DMS114 treated with DMSO at 0.1 percent for 48 hours (cell line): ENCODE data around the gene CACNA1C.

Experiments used
- DNase-seq: peaks from one replicate; lab custom pipeline; 2025; ENCODE audit not compliant: unreplicated experiment; lab: John Stamatoyannopoulos, UW

Gene CACNA1C

DNA sequence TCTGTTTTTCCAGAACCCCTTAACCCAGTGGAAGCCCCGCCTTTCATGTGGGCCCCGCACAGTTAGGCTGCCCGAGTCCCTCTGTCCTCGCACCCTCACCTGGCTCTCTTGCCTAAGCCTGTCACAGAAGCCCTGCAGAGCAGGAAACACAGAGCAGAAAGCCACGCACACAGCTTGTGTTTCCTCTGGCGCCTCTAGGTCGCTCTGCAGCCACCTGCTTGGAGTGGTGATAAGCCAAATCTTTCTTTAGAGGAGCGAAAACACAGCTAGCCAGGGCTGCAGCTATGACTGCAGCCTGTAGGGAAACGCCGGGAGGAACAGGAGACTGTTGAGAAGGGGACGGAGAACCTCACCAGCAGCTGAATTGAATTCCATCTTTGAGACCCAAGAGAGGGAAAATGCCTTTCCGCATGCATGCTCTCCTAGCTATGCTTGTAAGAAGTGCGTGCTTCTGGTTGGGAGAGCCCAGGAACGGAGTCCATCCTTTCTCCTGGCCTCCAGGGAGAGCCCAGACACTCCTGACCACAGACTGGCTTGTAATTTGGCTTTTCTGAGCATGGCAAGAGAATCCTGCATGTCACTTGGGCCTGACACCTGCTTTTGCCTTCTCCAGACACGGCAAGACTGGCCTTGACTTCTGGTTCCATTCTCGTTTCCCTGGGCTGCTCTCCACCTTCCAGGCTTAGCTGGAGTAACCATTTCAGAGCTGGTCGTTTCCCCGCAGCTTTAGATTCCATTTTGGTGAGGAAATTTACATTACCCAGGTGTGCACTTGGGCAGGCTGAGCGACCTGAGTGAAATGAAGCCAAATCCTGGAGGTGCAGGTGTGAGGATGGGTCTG is 301.6 kb downstream of the CACNA1C start:
- DNase-seq: no peak

DNA sequence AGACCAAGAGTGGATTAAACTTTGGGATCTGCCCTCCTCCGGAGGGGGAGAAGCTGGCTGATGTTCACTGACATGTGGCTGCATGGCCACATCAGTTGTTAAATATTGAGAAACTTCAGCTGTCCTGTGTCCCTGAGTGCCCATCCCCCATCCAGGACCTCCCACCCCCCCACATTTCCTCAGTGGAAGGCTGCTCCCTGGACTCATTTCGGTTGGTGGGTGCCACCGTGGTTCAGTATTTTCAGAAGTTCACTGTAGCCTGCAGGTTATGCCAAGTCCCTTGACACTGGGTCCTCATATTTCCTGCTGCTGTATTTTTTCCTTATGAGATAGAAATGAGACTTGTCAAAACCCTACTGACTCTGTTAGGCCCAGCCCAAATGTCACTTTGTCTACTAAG is 302.4 kb downstream of the CACNA1C start:
- no peak for DNase-seq

DNA sequence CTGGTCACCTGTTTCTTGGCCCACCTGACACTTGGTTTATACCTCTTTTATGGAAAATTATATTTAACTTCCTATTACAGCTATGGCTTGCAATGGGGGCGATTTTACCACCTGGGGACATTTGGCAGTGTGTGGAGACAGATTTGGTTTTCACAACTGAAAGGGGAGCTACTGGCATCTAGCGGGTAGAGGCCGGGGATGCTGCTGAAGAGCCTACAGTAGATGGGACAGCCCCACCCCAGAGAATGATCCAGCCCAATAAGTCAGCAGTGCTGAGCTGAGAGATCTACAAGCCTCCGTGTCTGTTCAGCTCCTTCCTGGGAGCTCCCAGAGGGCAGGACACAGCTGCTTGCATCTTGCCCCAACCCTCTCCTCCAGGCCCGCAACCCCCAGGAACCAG is 302.8 kb downstream of the CACNA1C start:
- no peak for DNase-seq

DNA sequence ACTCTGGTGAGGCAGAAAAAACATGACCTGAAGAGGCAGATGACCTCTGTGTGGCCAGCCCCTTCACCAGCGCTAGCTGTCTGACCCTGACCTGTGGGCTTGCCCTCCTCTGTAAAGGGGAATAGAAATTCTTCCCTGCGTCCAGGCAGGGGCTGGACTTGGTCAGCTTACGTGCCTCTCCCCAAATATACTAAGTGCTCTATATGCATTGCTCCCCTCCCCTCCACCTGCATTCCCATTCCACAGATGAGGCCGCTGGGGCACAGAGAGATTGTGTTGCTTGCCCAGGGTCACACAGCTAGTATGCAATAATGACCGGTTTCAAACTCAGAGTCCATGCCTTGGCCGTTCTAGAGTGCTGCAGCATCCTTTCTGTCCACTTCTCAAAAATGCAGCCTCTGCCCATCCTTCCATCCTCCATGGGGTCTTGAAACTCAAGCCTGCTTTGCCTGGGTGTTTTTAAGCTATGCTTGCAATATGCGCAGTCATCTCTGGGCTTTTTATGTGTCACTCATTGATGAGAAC is 303.9 kb downstream of the CACNA1C start:
- no peak for DNase-seq

DNA sequence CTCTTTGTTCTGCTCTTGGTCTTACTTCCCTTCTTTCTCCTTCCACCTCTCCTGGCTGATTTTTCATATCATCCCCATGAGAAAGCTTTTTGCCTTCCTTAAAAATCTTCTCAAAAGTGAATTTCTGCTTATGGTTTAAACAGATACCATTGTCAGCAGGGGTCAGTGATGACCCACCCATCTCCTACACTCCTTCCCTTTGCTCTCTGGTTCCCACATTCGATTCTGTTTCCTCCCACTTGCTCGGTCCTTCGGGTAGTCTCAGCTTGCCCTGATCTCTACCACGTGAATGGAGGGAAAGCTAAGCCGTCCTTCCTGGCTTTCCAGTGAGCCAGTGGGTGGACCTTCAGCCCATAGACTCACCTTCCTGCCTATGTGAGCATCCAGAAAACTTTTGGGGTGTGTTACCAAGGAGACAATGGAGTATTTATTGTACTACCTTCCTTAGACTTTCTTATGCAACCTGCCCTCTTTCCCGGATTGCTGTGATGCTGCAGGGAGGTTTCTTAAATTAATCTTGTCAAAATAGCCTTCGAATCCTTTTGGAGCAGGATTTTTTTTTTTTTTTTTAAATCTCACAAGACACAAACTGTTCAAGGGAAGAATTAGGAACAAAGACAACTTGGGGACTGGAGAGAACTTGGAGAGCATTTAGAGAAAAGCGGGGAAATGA is 306.3 kb downstream of the CACNA1C start:
- DNase-seq: no peak

DNA sequence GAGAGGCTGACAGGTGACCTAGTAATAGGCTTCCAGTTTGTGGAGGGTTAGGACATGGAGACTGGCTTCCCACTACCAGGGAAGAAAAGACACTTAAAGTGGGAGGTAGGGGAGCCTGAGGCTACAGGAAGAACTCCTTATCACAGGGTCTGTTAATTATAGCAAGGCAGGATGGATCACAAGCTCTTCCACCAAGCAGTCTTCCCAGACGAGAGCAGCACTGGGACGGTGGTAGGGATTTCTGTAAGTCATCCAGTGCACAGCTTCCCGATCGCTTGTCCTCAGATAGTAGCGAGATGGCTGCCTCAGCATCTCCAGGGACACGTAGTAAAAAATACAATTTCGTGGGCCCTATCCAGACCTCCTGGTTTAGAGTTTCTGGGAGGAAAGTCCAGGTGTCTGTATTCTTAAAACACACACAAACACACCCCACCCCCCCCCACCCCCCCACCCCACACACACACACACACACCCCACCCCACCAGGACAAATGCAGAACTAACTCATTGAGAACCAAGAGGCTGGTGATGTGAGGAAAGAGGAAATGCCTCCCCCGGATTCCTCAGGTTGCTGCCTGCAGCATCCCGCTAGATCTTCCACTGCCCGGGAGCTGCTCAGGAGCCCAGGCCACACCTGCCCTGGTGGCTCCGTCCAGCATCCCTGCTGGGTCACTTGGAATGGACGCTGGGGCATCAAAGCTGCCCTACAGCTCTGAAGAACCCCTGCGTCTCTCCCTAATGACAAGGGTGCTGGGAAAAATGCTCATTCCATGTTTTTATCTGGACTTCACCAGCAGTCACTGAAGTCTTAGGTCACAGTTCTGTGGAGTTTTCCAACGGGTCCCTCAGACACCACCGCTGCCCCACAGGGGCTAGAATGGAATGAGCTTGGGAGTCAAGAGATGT is 307.2 kb downstream of the CACNA1C start:
- no peak for DNase-seq

DNA sequence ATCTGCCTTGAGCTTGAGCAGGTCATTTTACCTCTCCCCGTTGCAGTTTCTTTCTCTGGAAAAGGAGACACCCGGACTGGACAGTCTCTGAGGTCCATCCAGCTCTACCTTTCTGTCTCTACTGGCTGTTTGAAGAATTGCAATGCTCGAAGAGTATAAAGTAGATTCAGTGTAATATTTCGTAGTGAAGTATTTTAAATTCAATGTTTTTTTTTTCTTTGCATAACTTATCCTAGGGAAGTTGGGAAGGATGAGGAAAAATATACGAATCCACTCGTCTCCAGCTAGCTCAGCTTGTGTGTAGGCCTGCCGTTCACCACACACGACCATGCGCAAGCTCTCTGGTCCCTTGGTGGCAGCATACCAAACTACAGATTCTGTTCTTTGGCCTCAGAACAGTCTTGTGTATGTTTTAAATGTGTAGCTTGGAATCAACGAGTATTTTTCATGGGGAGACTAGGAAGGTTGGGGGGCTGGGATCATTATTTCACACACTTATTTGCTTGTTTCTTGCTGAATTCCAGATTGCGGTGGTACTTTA is 307.9 kb downstream of the CACNA1C start:
- DNase-seq: no peak

DNA sequence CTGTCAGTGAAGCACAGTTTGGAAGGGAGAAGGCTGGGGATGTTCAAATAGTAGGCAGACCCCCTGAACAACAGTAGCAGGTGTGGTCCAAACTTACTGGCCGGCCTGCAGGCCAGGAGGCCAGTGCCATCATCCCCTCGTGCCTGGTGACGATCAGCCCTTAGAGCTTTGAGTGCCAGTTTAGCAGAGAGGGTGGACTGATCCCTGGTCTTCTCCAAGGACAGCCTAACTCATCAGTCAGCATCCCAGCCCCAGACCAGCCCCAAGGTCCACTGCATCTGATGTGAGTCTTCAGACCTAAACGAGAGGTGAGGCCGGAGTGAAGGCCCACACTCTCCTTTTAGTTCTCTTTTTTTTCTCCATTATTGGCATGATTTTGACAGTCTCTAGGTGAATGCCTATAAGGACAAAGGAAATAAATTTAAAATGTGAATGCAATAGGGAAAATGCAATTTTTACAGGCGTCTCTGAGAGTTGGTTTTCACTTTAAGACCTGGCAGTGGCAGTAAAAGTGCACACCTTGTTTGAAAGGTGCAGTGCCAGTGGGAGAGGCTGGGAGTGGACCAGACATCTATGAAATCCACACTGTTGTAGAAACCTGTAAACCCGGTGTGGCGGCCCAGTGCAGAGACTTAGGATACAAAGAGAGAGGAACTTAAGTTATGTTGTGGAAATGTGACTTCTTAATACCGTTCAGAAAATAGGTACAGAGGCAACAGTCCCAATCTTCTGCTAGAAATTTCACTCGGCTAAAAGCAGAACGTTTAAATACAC is 311.2 kb downstream of the CACNA1C start:
- DNase-seq: no peak

DNA sequence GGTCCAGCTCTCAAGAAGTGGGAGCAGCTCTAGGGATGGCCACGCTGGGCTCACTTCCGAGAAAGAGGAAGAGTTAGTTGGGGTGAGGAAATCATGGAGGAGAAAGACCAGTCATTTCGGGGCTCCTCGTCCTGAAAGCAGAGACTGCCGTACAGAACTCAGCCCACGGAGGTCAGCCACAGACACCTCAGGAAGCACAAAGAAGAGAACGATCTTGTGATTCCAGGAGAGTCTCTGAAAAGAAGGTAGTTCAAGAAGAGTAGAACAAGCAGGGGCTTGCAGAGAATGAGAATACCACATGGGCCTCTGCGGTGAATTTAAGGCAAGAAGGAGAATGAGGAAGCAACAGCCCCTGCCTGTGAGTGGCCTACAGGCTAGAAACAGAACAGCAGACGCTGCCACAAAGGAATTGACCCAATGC is 311.9 kb downstream of the CACNA1C start:
- DNase-seq: no peak

DNA sequence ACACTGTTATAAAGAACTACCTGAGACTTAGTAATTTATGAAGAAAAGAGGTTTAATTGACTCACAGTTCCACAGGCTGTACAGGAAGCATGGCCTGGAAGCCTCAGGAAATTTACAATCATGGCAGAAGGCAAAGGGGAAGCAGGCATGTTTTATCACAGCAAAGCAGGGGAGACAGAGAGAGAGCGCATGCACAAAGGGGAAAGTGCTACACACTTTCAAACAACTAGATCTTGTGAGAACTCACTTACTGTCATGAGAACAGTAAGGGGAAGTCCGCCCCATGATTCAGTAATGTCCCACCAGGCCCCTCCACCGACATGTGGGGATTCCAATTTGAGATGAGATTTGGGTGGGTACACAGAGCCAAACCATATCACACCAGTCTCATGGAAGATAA is 313.9 kb downstream of the CACNA1C start:
- DNase-seq: no peak

DNA sequence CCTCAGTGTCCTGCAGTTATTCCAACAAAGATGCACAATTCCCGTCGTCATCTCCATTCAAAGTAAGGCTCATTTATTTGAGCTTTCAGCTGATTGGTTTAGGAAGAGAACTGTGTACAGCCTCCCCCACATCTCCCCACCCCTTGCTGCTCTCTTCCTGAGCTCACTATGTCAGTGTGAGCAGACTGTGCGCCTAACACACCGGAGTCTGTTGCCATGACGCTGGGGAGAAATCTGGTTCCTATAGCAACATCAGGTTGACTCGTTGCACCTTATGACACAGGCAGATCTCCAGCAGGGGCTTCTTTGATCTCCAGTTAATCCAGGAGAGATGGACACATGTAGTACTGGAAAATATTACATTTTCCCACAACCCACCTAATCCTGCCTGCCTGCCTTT is 319.4 kb downstream of the CACNA1C start:
- DNase-seq: no peak

DNA sequence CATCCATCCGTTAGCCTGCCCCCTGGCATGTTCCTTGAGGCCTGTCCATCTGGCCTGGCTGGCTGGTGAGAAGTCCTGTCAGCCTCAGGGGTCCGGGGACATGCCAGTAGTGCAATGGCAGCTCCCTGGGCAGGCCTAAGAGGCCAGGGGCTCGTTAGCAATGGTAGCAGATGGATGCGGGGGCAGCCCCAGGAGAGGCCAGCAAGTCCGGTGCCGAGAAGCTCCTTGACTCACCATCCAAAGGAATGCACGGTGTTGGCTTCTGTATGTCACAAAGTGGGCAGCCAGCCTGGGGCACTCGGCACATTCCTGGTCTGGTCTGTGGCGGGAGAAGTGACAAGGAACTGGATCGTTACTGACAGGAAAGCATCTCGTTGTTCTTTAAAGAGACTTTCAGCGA is 319.9 kb downstream of the CACNA1C start:
- DNase-seq: no peak

DNA sequence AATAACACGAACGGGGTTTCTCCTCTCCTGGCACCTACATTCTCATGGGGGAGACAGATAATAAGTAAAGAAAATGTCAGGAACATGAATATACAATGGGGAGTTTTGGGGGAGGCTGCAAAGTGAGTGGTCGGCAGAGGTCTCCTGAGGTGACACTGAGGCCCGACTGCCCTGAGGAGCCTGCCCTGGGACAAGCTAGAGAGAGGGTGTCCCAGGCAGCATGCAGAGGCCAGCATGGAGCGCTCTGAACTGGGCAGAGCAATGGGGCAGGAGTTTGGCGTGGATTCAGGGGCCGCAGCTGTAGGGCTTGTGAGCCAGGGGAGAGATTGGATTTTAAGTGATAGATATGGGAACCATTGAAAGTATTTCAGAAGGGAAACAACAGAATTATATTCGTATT is 320.5 kb downstream of the CACNA1C start:
- DNase-seq: no peak

DNA sequence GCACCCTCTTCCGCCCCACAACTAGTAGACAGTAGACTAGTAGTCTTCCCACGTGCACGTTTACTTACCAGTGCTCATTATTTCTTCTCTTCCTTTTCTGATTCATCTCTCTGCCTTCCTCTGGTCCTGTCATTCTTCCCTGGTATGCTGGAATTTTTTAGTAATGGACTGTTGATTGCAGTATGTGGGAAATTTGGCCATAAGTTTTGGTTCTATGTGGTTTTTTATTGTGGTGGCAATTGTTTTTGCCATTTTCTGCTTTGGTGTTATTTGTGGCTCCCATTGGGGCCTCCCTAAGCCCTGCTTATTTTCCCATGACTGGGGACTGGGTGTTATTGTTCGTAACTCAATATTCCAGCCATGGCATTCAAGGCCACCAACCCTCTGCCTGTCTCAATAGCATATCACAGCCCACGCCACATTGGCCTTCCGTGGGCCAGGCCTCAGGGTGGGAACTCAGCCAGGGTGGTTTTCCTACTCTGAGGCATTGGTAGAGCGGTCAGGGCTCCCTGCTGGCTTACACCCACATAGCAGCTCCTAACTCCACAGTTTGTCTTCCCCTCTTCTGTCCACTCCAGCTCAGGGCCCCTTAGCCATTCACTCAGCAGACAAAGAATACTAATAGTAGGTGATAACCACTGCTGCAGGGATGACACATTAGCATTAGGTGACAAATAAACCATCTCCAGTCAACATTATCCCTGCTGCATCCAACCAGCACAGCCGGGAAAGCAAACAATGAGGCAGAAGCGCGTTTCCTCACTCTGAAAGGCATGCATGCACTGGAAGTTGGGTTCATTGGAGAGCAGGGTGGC is 321.5 kb downstream of the CACNA1C start:
- no peak for DNase-seq

DNA sequence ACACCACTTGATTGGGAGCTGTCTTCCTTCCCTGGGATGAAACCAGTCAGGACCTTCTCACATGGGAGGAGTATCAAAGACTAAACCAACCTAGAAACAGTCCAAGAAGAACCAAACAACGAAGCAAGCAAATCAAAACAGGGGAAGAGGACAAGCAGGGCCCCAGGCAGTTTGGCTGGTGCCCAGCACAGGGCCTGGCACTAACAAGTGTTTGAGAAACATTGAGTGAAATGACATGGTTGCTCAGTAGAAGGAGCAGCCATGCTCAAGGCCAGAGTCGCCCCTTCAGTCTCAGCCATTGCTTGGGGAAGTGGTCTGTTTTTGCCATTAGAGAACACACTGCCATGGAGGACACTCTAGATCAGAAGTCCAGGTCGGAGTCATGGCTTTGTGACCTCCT is 323.1 kb downstream of the CACNA1C start:
- no peak for DNase-seq

DNA sequence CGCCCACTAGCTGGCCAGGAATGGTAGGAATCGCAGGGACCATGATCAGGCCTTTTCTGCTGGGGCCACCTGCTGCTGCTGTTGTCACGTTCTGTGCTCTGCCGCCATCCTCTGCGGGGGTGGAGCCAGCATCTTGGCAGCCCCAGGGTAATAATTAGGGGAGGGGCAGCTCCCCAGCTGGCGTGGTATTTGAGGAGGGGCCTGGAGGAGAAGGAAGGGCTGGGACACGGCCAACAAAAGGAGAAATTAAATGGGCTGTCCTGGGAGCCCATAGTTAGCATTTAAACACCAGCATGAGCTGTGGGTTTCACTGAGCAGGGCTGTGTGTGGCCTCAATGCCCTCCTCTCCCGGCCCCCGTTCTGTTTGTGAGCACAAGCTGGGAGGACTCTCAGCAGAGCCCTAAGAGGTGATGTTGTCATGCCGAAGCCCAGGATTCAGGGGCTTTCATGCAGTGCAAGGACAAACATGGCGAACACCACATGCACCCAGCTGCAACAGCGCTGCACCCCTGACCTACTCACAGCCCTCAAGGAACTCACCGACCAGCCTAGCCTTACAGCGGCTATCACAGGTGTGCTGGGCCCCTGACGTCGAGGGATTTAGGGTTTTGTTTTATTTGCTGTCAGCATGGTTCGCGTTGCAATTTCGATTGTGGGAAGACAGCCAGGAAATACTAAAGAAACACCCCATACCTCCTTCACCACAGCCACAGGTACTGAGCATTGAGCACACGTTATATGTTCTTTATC is 324.3 kb downstream of the CACNA1C start:
- DNase-seq: no peak

DNA sequence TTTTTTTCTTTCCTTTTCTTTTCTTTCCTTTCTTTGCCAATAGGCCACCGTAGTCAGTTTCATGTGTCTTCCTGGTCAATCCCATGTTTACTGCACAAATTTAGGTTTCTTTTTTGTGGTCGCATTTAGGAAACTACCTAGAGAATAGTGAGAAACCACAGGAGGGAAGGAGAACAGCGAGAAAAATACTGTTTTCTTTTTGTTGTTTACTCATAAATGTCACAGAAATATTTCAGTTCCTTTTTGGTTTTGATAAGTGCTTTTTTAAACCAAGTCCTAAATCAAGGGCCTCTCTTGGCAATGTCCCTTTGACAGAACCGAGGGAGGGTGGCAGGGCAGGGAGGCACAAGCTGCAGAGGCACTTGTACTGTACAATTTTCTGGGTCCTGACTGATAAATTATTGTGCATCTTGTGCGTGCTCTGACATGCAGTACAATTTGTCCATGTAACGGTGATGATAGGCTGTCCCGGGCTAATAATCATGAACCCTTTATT is 326.1 kb downstream of the CACNA1C start:
- no peak for DNase-seq

DNA sequence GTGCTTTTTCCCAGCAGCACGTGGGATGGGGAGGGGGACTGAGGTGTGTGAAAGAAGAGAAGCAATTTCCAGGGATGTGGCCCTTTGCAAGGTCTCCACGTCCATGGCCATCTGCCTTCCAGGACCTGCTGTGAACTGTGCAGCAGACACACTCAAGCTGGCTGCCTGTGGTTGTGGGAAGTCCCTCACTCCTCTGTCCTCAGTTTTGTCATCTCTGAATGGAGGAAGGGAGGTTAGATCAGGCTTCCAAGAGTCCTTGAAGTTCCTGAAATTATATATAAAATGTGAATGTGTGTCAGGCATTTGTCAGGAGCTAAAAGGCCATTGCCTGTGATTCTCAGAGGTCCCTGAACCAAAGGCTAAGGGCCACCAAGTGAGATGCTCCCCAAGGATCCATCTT is 328.2 kb downstream of the CACNA1C start:
- no peak for DNase-seq
